ENCODE measurements around the gene PPARD. TPM values are rescaled to one million over a fixed set of nuclear protein-coding genes. Genes with fewer than 3 reads are reported as not detected.

PPARD gene
- total RNA-seq, 4 donors from 2014 or later: 22.6 to 33.8 (median 27.1) TPM

DNA sequence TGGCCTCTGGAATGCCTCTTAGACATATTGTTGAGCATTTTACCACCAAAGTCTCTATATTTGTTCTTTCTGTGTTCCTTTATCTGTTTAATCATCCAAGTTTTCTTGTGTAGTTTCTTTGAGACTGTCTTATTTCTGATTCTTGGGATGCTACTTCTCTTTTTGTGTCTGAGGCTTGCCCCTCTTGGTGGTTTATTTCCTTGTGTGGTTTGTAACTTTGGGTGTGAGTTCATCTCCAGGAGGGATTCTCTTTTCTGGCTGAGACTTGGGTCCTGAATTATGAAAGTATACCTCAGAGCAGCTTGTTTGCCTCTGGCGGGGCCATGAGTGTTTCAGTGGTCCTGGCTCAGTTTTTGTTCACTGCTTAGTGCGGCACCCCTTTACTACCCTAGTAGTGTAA, 33.9 kb downstream of the PPARD start:
- no peak for TF ChIP-seq POLR2A (IDR thresholded peaks at IDR 0.05)
- TF ChIP-seq, protein P1, sequence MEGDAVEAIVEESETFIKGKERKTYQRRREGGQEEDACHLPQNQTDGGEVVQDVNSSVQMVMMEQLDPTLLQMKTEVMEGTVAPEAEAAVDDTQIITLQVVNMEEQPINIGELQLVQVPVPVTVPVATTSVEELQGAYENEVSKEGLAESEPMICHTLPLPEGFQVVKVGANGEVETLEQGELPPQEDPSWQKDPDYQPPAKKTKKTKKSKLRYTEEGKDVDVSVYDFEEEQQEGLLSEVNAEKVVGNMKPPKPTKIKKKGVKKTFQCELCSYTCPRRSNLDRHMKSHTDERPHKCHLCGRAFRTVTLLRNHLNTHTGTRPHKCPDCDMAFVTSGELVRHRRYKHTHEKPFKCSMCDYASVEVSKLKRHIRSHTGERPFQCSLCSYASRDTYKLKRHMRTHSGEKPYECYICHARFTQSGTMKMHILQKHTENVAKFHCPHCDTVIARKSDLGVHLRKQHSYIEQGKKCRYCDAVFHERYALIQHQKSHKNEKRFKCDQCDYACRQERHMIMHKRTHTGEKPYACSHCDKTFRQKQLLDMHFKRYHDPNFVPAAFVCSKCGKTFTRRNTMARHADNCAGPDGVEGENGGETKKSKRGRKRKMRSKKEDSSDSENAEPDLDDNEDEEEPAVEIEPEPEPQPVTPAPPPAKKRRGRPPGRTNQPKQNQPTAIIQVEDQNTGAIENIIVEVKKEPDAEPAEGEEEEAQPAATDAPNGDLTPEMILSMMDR (IDR thresholded peaks at IDR 0.05): no peak
- no peak for DNase-seq (ENCODE audit: low spot score in 2 of 2)
- 97% methylated on average over 2 of the region's 2 CpGs for WGBS, 2 donors
- no peak overlapping the region for H3K4me3 ChIP-seq (ENCODE audit: low read depth, poor library complexity, severe bottlenecking)
- intact Hi-C loops (cut with DNase I; ENCODE audit: low total_unique reads): no loop called here

GRCh38 chr6:35377002-35377401, 34.6 kb downstream of the PPARD start:
- no peak for DNase-seq (ENCODE audit: low spot score in 2 of 2)
- WGBS, 2 donors: 90 to 91% methylated on average over 7 of the region's 7 CpGs
- intact Hi-C loops (cut with DNase I; ENCODE audit: low total_unique reads): no loop called here
- H3K4me3 ChIP-seq (ENCODE audit: low read depth, poor library complexity, severe bottlenecking): no peak overlapping the region
- TF ChIP-seq POLR2A (IDR thresholded peaks at IDR 0.05): no peak
- TF ChIP-seq, protein P1 (IDR thresholded peaks at IDR 0.05): no peak

- TF ChIP-seq, protein P1 (IDR thresholded peaks at IDR 0.05): no peak
- TF ChIP-seq POLR2A (IDR thresholded peaks at IDR 0.05): no peak
- intact Hi-C loops (cut with DNase I; ENCODE audit: low total_unique reads): no loop called here
- no peak overlapping the region for H3K4me3 ChIP-seq (ENCODE audit: low read depth, poor library complexity, severe bottlenecking)
Measured at GRCh38 chr6:35378261-35378660, 35.9 kb downstream of the PPARD start.

DNA sequence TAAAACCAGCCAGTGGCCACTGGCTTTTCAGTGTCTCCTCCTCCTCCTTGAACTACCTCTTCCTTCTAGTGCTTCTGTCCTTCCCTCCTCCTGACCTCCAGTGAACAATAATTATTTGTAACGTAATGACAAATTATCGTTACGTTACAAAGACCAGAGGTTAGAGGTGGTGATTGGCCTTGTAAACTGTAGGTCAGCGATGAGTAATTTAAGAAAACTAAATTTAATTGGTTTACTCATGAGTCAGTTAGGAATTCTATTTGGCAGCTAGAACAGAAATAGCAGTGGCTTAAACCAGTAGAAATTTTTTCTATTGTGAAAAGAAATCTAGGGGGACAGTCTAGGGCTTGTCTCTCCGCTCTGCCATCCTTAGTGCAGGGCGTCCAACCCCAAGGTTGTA, 38.8 kb downstream of the PPARD start:
- no peak for DNase-seq (ENCODE audit: low spot score in 2 of 2)
- intact Hi-C loops (cut with DNase I; ENCODE audit: low total_unique reads): no loop called here
- TF ChIP-seq, protein P1 (IDR thresholded peaks at IDR 0.05): no peak
- TF ChIP-seq POLR2A (IDR thresholded peaks at IDR 0.05): no peak
- WGBS, 2 donors: 94% methylated on average over 6 of the region's 6 CpGs
- H3K4me3 ChIP-seq (ENCODE audit: low read depth, poor library complexity, severe bottlenecking): no peak overlapping the region

More at GRCh38 chr6:35378261-35378660, 35.9 kb downstream of the PPARD start:
- DNase-seq (ENCODE audit: low spot score in 2 of 2): no peak
- WGBS, 2 donors: 69 to 77% methylated on average over 2 of the region's 2 CpGs

DNA sequence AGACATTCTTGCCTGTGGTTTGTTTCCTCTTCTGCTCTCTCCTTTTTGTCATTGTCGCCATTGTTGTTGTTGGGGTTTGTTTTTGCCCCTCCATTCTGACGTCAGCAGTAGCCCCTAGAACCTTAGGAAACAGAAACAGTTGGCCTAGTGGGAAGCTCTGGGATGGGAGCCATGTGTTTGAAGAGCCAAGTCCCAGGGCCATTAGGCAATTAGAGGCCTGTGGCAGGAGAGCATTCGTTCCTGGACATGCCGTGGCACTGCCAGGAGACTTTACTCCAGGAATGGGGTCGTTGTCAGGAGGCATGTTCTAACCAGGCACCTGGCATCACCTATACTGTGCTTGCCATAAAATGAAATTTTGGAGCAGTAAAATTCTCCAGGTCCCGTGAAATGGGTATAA, 39.7 kb downstream of the PPARD start:
- H3K4me3 ChIP-seq (ENCODE audit: low read depth, poor library complexity, severe bottlenecking): no peak overlapping the region
- DNase-seq (ENCODE audit: low spot score in 2 of 2): no peak
- TF ChIP-seq, protein P1 (IDR thresholded peaks at IDR 0.05): no peak
- TF ChIP-seq POLR2A (IDR thresholded peaks at IDR 0.05): no peak
- intact Hi-C loops (cut with DNase I; ENCODE audit: low total_unique reads): no loop called here
- 62% methylated on average over 6 of the region's 6 CpGs for WGBS, 2 donors

DNA sequence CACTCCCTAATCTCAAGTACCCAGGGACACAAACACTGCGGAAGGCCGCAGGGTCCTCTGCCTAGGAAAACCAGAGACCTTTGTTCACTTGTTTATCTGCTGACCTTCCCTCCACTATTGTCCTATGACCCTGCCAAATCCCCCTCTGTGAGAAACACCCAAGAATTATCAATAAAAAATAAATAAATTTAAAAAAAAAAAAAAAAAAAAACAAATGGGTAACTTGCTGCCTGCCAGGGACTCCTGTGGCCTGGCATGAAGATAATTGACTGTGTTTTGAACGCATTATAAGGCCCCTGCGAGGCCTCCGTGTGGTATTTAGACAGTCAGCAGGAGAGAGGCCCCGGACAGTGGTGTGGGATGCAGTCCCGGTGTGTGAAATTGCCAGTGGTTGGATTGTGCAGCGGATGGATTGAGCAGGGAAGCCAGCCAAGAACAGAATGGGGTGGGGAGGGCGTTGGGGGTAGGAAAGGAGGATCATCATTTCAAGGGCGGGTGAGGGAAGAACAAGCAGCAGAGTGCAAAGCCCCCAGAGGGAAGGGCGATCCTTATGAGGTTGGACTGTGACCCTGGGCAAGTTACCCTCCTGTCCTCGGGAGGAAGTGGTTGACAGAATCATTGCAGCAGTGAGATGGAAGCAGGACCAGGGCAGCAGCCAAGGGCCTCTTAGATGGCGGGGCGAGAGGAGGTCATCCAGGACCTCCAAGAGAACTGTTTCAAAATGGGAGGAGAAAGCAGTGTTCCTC, 43.3 kb downstream of the PPARD start:
- intact Hi-C loops (cut with DNase I; ENCODE audit: low total_unique reads): no loop called here
- no peak for TF ChIP-seq POLR2A (IDR thresholded peaks at IDR 0.05)
- TF ChIP-seq, protein P1 (IDR thresholded peaks at IDR 0.05): no peak
- 50 to 57% methylated on average over 12 of the region's 14 CpGs for WGBS, 2 donors

More for the DNA sequence above, 43.3 kb downstream of the PPARD start:
- H3K4me3 ChIP-seq (ENCODE audit: low read depth, poor library complexity, severe bottlenecking): no peak overlapping the region
- DNase-seq (ENCODE audit: low spot score in 2 of 2): no peak

Measured in lower leg skin (tissue), 4 donors.